T-helper 22 cell (primary cell): Measurements from ENCODE around the gene C3orf70.
"Not testable (repeated sequence)": the region's sequence is repeated elsewhere in the genome, so short reads cannot be mapped to it uniquely, and the experiment has no call there.

Source experiments
- DNase-seq: peaks from one replicate; pipeline ENCODE4 v3.0.0-alpha.2; 2020; ENCODE audit warnings: low read depth

The C3orf70 gene

GRCh38 chr3:185151101-185151963, 1.5 kb downstream of the C3orf70 start:
- no peak for DNase-seq

DNA sequence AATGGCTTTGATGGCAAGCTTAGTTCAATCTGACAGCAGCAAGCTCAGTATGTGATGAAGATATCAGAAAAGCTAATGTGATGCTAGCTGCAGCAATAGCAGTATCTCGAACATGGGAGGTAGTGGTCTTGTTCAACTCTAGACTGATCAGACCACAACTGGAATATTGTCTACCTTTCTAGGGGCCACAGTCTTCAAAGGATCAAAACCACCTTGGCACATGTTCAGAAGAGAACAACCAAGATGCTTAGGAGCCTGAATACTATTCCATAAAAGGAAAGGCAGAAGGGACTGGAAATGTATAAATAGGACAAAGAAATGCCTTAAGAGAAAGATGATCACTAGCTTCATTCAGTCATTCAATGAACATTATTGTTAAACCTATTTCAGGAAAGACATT, 2.3 kb downstream of the C3orf70 start:
- no peak for DNase-seq

GRCh38 chr3:185149591-185149990, 3.3 kb downstream of the C3orf70 start:
- no peak for DNase-seq

DNA sequence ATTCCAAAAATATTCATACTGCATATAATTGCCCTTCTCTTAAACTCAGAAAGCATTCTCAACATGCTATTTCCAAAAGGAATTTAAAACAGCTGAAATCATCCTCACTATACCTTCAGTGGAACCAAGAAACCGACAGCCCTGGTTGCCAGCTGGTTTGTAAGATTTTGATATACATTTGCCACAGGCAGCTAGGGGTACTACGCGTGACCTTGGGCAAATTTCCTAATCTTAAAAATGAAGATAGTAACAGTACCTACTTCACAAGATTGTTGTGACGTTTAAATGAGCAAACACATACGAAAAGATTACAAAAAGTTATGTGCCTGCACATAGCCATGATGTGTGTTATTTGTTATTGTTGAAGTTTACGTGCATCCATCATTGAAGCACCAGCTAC, 7.3 kb downstream of the C3orf70 start:
- no peak for DNase-seq

DNA sequence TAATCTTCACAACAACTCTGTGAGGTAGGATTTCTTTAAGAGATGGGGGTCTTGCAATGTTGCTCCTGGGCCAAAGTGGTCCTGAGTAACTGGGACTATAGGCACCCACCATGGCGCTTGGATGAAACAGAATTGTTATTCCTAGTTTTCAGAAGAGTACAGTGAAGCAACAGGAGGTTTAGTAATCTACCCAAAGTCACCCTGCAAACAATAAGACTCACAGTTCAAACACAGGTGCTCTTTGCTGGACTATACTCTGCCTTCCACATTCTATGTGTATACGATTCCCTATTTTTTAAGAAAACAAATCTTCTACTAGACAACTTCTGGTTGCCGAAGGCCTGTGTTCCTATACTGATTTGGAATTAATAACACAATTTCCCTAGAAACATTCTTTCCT, 8.1 kb downstream of the C3orf70 start:
- DNase-seq, result no peak

GRCh38 chr3:185137821-185138220, 15.0 kb downstream of the C3orf70 start:
- no peak for DNase-seq

DNA sequence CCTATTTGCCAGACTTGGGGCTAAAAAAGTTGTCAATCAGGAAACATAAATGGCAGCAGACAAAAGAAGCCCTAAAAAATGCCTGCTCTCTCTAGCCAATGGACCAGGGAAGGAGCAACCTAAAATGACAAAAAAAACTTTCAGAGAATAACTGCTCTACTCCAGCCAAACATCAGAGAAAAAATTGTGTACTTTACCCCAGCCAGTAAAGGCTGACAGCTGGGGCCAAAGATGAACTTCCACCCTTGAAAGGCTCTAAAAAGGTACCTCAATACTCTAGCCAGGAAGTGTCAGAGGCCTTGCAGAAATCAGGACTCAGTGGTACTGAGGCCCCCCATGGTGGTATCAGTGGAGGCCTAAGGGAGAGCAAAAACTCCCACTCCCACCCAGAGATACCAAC, 18.4 kb downstream of the C3orf70 start:
- no peak for DNase-seq

DNA sequence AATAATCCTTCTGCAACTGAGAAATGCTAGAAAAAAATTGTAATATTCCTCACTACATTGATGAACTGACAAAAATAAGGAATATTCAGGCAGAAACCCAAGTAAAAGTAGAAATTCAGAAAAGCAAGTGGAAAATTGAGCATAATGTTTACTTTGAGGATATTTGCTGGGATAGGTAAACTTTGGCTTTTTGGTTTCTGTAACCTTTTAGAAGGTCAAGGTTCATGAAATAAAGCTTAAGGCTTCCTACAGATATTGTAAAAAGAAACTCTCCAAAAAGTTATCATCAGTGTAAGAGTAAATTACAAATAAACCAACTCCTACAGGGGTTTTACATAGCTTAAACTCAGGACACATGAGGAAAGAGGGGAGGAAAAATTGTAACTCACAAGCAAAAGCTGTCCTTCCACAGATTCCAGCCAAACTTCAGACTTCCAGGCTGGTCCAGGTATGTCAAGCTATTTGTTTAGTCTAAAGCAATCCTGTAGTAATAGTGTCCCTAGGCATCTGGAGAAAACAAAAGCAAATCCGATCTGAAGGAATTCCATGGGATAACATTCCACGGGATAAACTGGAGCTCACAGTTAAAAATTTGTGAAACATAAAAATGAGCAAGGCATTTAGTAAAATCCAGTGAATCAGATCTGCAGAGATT, 21.1 kb downstream of the C3orf70 start:
- DNase-seq, result no peak

GRCh38 chr3:185129083-185129482, 23.8 kb downstream of the C3orf70 start:
- no peak for DNase-seq

- DNase-seq, result no peak
These were observed 26.7 kb downstream of the C3orf70 start for GRCh38 chr3:185126201-185126600.

DNA sequence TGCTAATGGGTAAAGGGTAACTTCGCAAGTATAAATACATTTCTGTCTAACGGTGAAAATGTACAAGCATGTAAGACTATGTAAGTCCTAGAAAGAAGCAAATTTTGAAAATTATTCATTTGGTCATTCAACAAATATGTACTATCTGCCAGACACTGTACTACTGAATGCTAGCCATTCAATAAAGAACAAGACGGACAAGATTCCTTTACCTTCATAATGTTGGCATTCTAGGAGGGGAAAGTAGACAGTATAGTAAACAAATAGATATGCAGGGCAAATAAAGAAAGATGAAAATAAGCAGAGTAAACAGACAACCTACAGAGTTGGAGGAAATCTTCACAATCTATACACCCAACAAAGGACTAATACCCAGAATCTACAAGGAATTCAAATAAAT, 32.7 kb downstream of the C3orf70 start:
- DNase-seq, result no peak

- DNase-seq, result no peak
These were observed 37.5 kb downstream of the C3orf70 start for GRCh38 chr3:185115371-185115770.

- no peak for DNase-seq
These were observed 38.1 kb downstream of the C3orf70 start for GRCh38 chr3:185114756-185115155.

GRCh38 chr3:185112186-185112585, 40.7 kb downstream of the C3orf70 start:
- no peak for DNase-seq

DNA sequence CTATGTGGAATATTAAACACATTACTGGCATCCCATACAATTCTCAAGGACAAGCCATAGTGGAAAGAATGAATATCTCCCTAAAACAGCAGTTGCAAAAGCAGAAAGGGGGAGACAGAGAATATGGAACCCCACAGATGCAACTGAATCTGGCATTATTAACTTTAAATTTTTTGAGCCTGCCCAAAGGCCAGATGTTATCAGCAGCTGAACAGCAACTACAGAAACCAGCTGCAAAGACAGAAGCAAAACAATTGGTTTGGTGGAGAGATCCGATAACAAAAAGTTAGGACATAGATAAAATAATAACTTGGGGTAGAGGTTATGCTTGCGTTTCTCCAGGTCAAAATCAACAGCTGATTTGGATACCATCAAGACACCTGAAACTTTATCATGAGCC, 43.8 kb downstream of the C3orf70 start:
- DNase-seq, result not testable (repeated sequence)

GRCh38 chr3:185106256-185106890, 46.5 kb downstream of the C3orf70 start:
- DNase-seq, result not testable (repeated sequence)

DNA sequence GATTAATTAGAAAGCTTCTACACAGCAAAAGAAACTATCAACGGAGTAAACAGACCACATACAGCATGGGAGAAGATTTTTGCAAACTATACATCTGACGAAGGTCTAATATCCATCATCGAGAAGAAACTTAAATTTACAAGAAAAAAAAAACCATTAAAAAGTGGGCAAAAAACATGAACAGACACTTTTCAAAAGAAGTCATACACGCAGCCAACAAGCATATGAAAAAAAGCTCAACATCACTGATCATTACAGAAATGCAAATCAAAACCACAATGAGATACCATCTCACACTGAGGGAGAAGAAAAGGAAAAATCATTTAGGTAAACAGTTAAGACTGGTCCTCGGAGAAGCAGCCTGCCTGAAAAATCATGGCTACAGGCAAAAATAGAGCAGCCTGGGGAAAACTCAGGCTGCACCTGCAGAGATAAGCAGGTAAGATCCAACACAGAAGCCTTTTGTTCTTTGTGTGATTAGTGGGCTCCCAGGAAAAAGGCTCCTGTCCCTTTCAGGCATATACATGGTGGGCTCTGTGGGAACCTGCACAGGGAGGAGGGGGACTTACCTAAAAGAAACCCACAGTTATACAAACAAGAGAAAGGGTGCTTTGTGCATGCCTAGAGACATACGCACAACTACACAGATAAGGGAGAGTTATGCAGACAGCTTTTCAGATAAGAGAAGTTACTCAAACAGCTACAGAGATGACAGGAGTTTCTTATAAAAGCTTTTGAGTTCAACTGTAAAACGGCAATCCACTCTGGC, 49.3 kb downstream of the C3orf70 start:
- DNase-seq, result no peak

- DNase-seq, result no peak
These were observed 58.2 kb downstream of the C3orf70 start for GRCh38 chr3:185094697-185095096.

GRCh38 chr3:185093116-185093515, 59.7 kb downstream of the C3orf70 start:
- no peak for DNase-seq

GRCh38 chr3:185090811-185091210, 62.0 kb downstream of the C3orf70 start:
- no peak for DNase-seq

GRCh38 chr3:185089751-185090150, 63.1 kb downstream of the C3orf70 start:
- DNase-seq, result no peak

- no peak for DNase-seq
These were observed 63.5 kb downstream of the C3orf70 start for GRCh38 chr3:185089343-185089742.
